Mucosa of descending colon (tissue), 3 donors: Measurements from ENCODE around the gene TGFBR3L. TPM values are rescaled to one million over a fixed set of nuclear protein-coding genes. Genes with fewer than 3 reads are reported as not detected.

Source experiments
- ATAC-seq: fragments of 200-7000 bp; cut with Tn5 transposase; one replicate; pipeline ENCODE4 v1.9.1; 2020; ENCODE audit warnings: mild to moderate bottlenecking, moderate library complexity
- DNase-seq, 3 donors: peaks; one replicate each; pipeline ENCODE4 v3.0.0-alpha.2; 2020
- H3K36me3 ChIP-seq: fragments of 200-600 bp; one replicate; pipeline ENCODE4 v1.8.0; 2021; ENCODE audit warnings: low read depth, mild to moderate bottlenecking
- H3K4me1 ChIP-seq: fragments of 200-600 bp; one replicate; pipeline ENCODE4 v1.8.0; 2021; ENCODE audit warnings: low read depth, mild to moderate bottlenecking
- H3K4me3 ChIP-seq: fragments of 200-600 bp; one replicate; pipeline ENCODE4 v1.8.0; 2021; ENCODE audit warnings: mild to moderate bottlenecking
- H3K9me3 ChIP-seq: fragments of 200-600 bp; one replicate; pipeline ENCODE4 v1.8.0; 2021; ENCODE audit warnings: mild to moderate bottlenecking
- CTCF ChIP-seq: fragments of 200-600 bp; IDR thresholded peaks from one replicate; pipeline ENCODE4 v1.8.0; 2022; ENCODE audit warnings: antibody characterized with exemption, mild to moderate bottlenecking
- intact Hi-C, 2 donors: fragments of 100-400 bp; cut with DNase I in 1 of 2; cut with micrococcal nuclease in 1 of 2; formaldehyde crosslinking; loops; one replicate each; pipeline versions ENCODE4 v1.11.0 to v1.11.1; 2022; cut with DNase I, micrococcal nuclease
- long read RNA-seq, 2 donors: library from polyadenylated mRNA; unstranded; transcript quantifications; one replicate each; pipeline ENCODE4 v2.0.0, GENCODE V29; 2019 to 2021
- total RNA-seq, 3 donors: library from RNA; stranded (reverse); fragmentation: NEBNext Ultra II Directional in 2 of 3; extraction: Animal tissue kit (Norgen Biotek cat#: 25700) in 2 of 3; gene quantifications; one replicate each; pipeline versions ENCODE4 v1.2.1 to v1.2.4, GENCODE V29; 2021 to 2023
- donor health status: DM: no; HTN: no; CAD: no; lungs with moderate emphysema.
- donor health status: DM: no; HTN: no; CAD: no.
- donor health status: DM: no; HTN: yes; CAD: no.

Gene TGFBR3L
- under 1 TPM in 1 of 3 donors, not detected in 2; 0.79 TPM for total RNA-seq
- long read RNA-seq, donor 1, partial matches to known transcripts = 3 of 3 reads
- long read RNA-seq, donor 1, other reads (novel, unspliced or antisense) = 0 of 3 reads
- long read RNA-seq, donor 2, partial matches to known transcripts = 1 of 1 reads
- long read RNA-seq, donor 2, other reads (novel, unspliced or antisense) = 0 of 1 reads

- TF ChIP-seq CTCF = no peak
- peaks cover 20% of the 10 kb centered on the region for H3K36me3 ChIP-seq
- H3K9me3 ChIP-seq = no peaks in the 10 kb centered on the region
- DNase-seq (peak in 1 of 3 donors; percentile 25), ATAC-seq (no peak)
- no peak within 1 kb of the TSS for H3K4me3 ChIP-seq
- H3K4me1 ChIP-seq = peaks cover 38% of the 10 kb centered on the region
- intact Hi-C loops = no loop called here
These were observed at the start of gene TGFBR3L for GRCh38 chr19:7914598-7915045. TGFBR3L (plus strand) TSS chr19:7914830.

- DNase-seq = no peak
- no peak for ATAC-seq
- intact Hi-C loops = no loop called here
- no peaks in the 10 kb centered on the region for H3K36me3 ChIP-seq
- no peak for TF ChIP-seq CTCF
- no peak overlapping the region for H3K4me3 ChIP-seq
- H3K9me3 ChIP-seq = no peaks in the 10 kb centered on the region
- H3K4me1 ChIP-seq = peaks cover 32% of the 10 kb centered on the region
These were observed 49.2 kb upstream of the TGFBR3L start for GRCh38 chr19:7865262-7865911.

GRCh38 chr19:7866399-7867091 lies 48.1 kb upstream of the TGFBR3L start:
- Histone ChIP-seq H3K4me1 (peaks cover 36% of the 10 kb centered on the region), H3K36me3 (no peaks in the 10 kb centered on the region), H3K9me3 (no peaks in the 10 kb centered on the region), H3K4me3 (no peak overlapping the region)
- ATAC-seq (no peak), DNase-seq (no peak)
- no peak for TF ChIP-seq CTCF
- intact Hi-C loops = no loop called here

GRCh38 chr19:7867092-7867844 lies 47.4 kb upstream of the TGFBR3L start:
- Histone ChIP-seq H3K9me3 (no peaks in the 10 kb centered on the region), H3K36me3 (no peaks in the 10 kb centered on the region), H3K4me1 (peaks cover 34% of the 10 kb centered on the region), H3K4me3 (no peak overlapping the region)
- ATAC-seq = no peak
- DNase-seq = no peak
- TF ChIP-seq CTCF = no peak
- intact Hi-C loops = no loop called here

- DNase-seq (peak in 2 of 3 donors; percentile 41 to 76), ATAC-seq (no peak)
- Histone ChIP-seq H3K4me3 (no peak overlapping the region), H3K4me1 (peaks cover 29% of the 10 kb centered on the region), H3K9me3 (no peaks in the 10 kb centered on the region), H3K36me3 (no peaks in the 10 kb centered on the region)
- no peak for TF ChIP-seq CTCF
- intact Hi-C loops = no loop called here
These were observed 46.3 kb upstream of the TGFBR3L start for GRCh38 chr19:7868326-7868670.
